ENCODE results near the gene NFIA. TPM values are rescaled to one million over a fixed set of nuclear protein-coding genes. Genes with fewer than 3 reads are reported as not detected.

NFIA gene
- total RNA-seq, 1 experiment from 2014 or later = 20.9 TPM

DNA sequence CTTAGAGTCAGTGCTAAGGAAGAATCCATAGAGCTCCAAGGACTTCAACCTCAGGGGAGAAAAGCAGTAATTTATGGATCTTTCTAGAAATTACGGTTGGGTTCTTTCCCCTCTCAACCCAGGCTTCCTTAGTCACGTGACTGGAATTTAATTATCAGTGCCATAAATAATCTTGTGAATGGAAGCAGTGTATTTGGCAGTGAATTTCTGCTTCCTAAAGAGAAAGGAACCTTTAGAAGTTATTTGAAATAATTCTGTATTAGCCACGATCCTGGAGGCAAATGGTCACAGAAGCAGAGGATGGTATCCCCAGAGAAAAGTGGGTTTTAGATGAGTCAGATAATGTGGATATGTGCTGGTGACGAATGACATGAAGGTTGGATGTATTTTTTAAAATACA, 89.6 kb downstream of the NFIA start:
- no TSS peak for BruUV-seq (replicated peaks)
- ATAC-seq (no peak), DNase-seq (ENCODE audit: low read depth, low spot score) (no peak)
- Histone ChIP-seq H3K27me3 (ENCODE audit: control insufficient read depth, insufficient read depth, low read length) (no peaks in the 10 kb centered on the region), H3K9me3 (ENCODE audit: control insufficient read depth, insufficient read depth, low read depth, low read length) (no peaks in the 10 kb centered on the region), H3K4me1 (ENCODE audit: control insufficient read depth, insufficient read depth, low read length) (peaks cover 12% of the 10 kb centered on the region), H3K4me3 (ENCODE audit: low read depth in 2 of 2, low read length in 2 of 2) (no peak overlapping the region), H3K36me3 (ENCODE audit: control insufficient read depth, insufficient read depth, low read length) (no peaks in the 10 kb centered on the region), H3K27ac (ENCODE audit: low read length) (no peak overlapping the region; the same call in 1 of the 2 replicates)
- intact Hi-C loops (cut with micrococcal nuclease; ENCODE audit: unreplicated experiment) (no loop called here), in situ Hi-C loops (cut with HindIII; ENCODE audit: low pct_unique_long_range_greater_than_20kb, low sequenced_read_pairs) (no loop called here)
- ChIA-PET CTCF (no interaction called here), POLR2A (no interaction called here)
- no peak for TF ChIP-seq SIN3A (IDR thresholded peaks at IDR 0.05; ENCODE audit: borderline replicate concordance, insufficient read depth, low read depth, low read length)
- TF ChIP-seq POLR2AphosphoS5 (IDR thresholded peaks at IDR 0.05; ENCODE audit: low read depth, low read length) = no peak
- TF ChIP-seq, protein P1, sequence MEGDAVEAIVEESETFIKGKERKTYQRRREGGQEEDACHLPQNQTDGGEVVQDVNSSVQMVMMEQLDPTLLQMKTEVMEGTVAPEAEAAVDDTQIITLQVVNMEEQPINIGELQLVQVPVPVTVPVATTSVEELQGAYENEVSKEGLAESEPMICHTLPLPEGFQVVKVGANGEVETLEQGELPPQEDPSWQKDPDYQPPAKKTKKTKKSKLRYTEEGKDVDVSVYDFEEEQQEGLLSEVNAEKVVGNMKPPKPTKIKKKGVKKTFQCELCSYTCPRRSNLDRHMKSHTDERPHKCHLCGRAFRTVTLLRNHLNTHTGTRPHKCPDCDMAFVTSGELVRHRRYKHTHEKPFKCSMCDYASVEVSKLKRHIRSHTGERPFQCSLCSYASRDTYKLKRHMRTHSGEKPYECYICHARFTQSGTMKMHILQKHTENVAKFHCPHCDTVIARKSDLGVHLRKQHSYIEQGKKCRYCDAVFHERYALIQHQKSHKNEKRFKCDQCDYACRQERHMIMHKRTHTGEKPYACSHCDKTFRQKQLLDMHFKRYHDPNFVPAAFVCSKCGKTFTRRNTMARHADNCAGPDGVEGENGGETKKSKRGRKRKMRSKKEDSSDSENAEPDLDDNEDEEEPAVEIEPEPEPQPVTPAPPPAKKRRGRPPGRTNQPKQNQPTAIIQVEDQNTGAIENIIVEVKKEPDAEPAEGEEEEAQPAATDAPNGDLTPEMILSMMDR (IDR thresholded peaks at IDR 0.05) = no peak
- no peak for TF ChIP-seq TCF7L2 (IDR thresholded peaks at IDR 0.05; ENCODE audit: low read depth, low read length)
- TF ChIP-seq, protein P2, sequence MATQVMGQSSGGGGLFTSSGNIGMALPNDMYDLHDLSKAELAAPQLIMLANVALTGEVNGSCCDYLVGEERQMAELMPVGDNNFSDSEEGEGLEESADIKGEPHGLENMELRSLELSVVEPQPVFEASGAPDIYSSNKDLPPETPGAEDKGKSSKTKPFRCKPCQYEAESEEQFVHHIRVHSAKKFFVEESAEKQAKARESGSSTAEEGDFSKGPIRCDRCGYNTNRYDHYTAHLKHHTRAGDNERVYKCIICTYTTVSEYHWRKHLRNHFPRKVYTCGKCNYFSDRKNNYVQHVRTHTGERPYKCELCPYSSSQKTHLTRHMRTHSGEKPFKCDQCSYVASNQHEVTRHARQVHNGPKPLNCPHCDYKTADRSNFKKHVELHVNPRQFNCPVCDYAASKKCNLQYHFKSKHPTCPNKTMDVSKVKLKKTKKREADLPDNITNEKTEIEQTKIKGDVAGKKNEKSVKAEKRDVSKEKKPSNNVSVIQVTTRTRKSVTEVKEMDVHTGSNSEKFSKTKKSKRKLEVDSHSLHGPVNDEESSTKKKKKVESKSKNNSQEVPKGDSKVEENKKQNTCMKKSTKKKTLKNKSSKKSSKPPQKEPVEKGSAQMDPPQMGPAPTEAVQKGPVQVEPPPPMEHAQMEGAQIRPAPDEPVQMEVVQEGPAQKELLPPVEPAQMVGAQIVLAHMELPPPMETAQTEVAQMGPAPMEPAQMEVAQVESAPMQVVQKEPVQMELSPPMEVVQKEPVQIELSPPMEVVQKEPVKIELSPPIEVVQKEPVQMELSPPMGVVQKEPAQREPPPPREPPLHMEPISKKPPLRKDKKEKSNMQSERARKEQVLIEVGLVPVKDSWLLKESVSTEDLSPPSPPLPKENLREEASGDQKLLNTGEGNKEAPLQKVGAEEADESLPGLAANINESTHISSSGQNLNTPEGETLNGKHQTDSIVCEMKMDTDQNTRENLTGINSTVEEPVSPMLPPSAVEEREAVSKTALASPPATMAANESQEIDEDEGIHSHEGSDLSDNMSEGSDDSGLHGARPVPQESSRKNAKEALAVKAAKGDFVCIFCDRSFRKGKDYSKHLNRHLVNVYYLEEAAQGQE (IDR thresholded peaks at IDR 0.05; ENCODE audit: insufficient read depth in 1 of 2, low read depth in 2 of 2, low read length in 1 of 2) = no peak

DNA sequence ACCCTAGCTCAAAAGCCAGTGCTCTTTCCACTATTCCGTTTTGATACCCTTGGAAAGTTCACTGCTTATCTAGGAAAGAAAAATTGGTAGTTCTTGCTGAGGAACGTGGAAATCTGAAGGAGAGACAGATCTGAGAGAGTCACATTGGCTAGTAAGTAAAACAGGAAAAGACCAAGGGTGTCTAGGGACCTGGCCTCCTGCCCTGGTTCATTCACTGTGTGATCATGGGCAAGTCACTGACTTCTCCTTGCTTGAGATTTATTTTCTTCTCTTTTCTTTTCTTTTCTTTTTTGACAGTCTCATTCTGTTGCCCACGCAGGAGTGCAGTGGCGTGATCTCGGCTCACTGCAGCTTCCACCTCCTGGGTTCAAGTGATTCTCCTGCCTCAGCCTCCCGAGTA, 90.8 kb downstream of the NFIA start:
- in situ Hi-C loops (cut with HindIII; ENCODE audit: low pct_unique_long_range_greater_than_20kb, low sequenced_read_pairs) (no loop called here), intact Hi-C loops (cut with micrococcal nuclease; ENCODE audit: unreplicated experiment) (no loop called here)
- H3K27ac ChIP-seq (ENCODE audit: low read length) = no peak overlapping the region
- no TSS peak for BruUV-seq (replicated peaks)
- TF ChIP-seq SIN3A (IDR thresholded peaks at IDR 0.05; ENCODE audit: borderline replicate concordance, insufficient read depth, low read depth, low read length) = no peak
- no peak for TF ChIP-seq TCF7L2 (IDR thresholded peaks at IDR 0.05; ENCODE audit: low read depth, low read length)
- TF ChIP-seq, protein P1 (IDR thresholded peaks at IDR 0.05) = no peak
- TF ChIP-seq POLR2AphosphoS5 (IDR thresholded peaks at IDR 0.05; ENCODE audit: low read depth, low read length) = no peak
- TF ChIP-seq, protein P2 (IDR thresholded peaks at IDR 0.05; ENCODE audit: insufficient read depth in 1 of 2, low read depth in 2 of 2, low read length in 1 of 2) = no peak
- H3K27me3 ChIP-seq (ENCODE audit: control insufficient read depth, insufficient read depth, low read length) = no peaks in the 10 kb centered on the region
- no peak for ATAC-seq
- H3K4me3 ChIP-seq (ENCODE audit: low read depth in 2 of 2, low read length in 2 of 2) = no peak overlapping the region
- no peaks in the 10 kb centered on the region for H3K9me3 ChIP-seq (ENCODE audit: control insufficient read depth, insufficient read depth, low read depth, low read length)
- ChIA-PET POLR2A (no interaction called here), CTCF (no interaction called here)
- no peaks in the 10 kb centered on the region for H3K36me3 ChIP-seq (ENCODE audit: control insufficient read depth, insufficient read depth, low read length)
- DNase-seq (ENCODE audit: low read depth, low spot score) = no peak
- peaks cover 12% of the 10 kb centered on the region for H3K4me1 ChIP-seq (ENCODE audit: control insufficient read depth, insufficient read depth, low read length)

All from Panc1 (cell line).